Smooth muscle cell of the umbilical artery (primary cell): ENCODE data around the gene TKT. TPM values are rescaled to one million over a fixed set of nuclear protein-coding genes. Genes with fewer than 3 reads are reported as not detected.

Experiments used
- total RNA-seq: library from RNA; depleted of rRNA; stranded (reverse); fragments of >200 nt; gene quantifications from 2 replicates; pipeline ENCODE4 v1.2.3, GENCODE V29; 2014

The TKT gene
- total RNA-seq = 241 and 391 TPM in 2 replicates

GRCh38 chr3:53255775-53256703, at the start of gene TKT:
Gene TKT (minus strand): TSS chr3:53256022. CDS start chr3:53255942, 80 bp downstream.

Other genes starting within 250 kb of the TKT start
- gene SFMBT1, start 209.9 kb downstream of the TKT start, total RNA-seq = 3.3 and 6.4 TPM in 2 replicates
- gene RFT1, start 125.6 kb downstream of the TKT start, total RNA-seq = 12.8 and 17.8 TPM in 2 replicates
- 1.8 and 6.6 TPM in 2 replicates for gene PRKCD, start 94.8 kb downstream of the TKT start, total RNA-seq
- 10.7 and 13.8 TPM in 2 replicates for gene DCP1A, start 91.5 kb upstream of the TKT start, total RNA-seq
- not detected in 2 replicates for gene CACNA1D, start 238.6 kb upstream of the TKT start, total RNA-seq